Fibroblast of lung (primary cell): ENCODE measurements around the gene KIAA1328. TPM values are rescaled to one million over a fixed set of nuclear protein-coding genes. Genes with fewer than 3 reads are reported as not detected.

Experiments used
- DNase-seq, 2 donors: peaks; one replicate each; pipeline versions ENCODE4 v3.0.0 to v3.0.0-alpha.2; 2010; ENCODE audit warnings: low read depth in 2 of 2
- H2AFZ ChIP-seq: 2 replicates; pipeline ENCODE4 v1.5.1; 2012; ENCODE audit warnings: low read length, control low read depth, inconsistent platforms
- H3K27ac ChIP-seq: 2 replicates; pipeline ENCODE4 v1.5.1; 2011; ENCODE audit warnings: low read length, control low read depth; ENCODE audit not compliant: insufficient read depth
- H3K27me3 ChIP-seq: 2 replicates; pipeline ENCODE4 v1.5.1; 2011; ENCODE audit warnings: mild to moderate bottlenecking, low read length; ENCODE audit not compliant: control insufficient read depth, insufficient read depth
- H3K36me3 ChIP-seq: 2 replicates; pipeline ENCODE4 v1.5.1; 2011; ENCODE audit warnings: low read length; ENCODE audit not compliant: control insufficient read depth, insufficient read depth
- H3K4me1 ChIP-seq: 2 replicates; pipeline ENCODE4 v1.5.1; 2011; ENCODE audit warnings: low read length; ENCODE audit not compliant: control insufficient read depth, insufficient read depth; ENCODE audit errors: extremely low read depth
- H3K4me2 ChIP-seq: 2 replicates; pipeline ENCODE4 v1.5.1; 2011; ENCODE audit warnings: low read length, control low read depth; ENCODE audit not compliant: insufficient read depth; ENCODE audit errors: extremely low read depth
- H3K4me3 ChIP-seq, 4 experiments: fragments of 200-600 bp in 1 of 4; sonication (generic) in 1 of 4; replicated peaks in 1 of 4; 2 replicates each; pipeline ENCODE4 v1.5.1; 2011 to 2016; ENCODE audit warnings: low read length in 4 of 4, low read depth in 3 of 4, mild to moderate bottlenecking in 3 of 4, control low read depth in 2 of 4, inconsistent platforms in 1 of 4, mixed read lengths in 1 of 4; ENCODE audit not compliant: insufficient read depth in 1 of 4; ENCODE audit errors: control extremely low read depth in 1 of 4
- H3K79me2 ChIP-seq: 2 replicates; pipeline ENCODE4 v1.5.1; 2012; ENCODE audit warnings: mild to moderate bottlenecking, low read length, inconsistent platforms; ENCODE audit not compliant: control insufficient read depth, insufficient read depth
- H3K9ac ChIP-seq: 2 replicates; pipeline ENCODE4 v1.5.1; 2011; ENCODE audit warnings: mild to moderate bottlenecking, low read length, control low read depth; ENCODE audit not compliant: insufficient read depth
- H3K9me3 ChIP-seq: 2 replicates; pipeline ENCODE4 v1.5.1; 2012; ENCODE audit warnings: low read depth, low read length; ENCODE audit not compliant: control insufficient read depth, insufficient read depth
- H4K20me1 ChIP-seq: 2 replicates; pipeline ENCODE4 v1.5.1; 2011; ENCODE audit warnings: low read length; ENCODE audit not compliant: control insufficient read depth, insufficient read depth; ENCODE audit errors: extremely low read depth
- EZH2 ChIP-seq: IDR thresholded peaks from 2 replicates; pipeline ENCODE4 v1.5.1; 2012; ENCODE audit warnings: low read length, control low read depth, mild to moderate bottlenecking; ENCODE audit errors: missing control alignments
- polyA plus RNA-seq, 2 donors: library from polyadenylated mRNA; depleted of rRNA in 1 of 2; stranded (reverse) in 1 of 2; unstranded in 1 of 2; fragments of >200 nt; gene quantifications; 2 replicates each; pipeline ENCODE4 v1.2.1, GENCODE V29; 2011 to 2012; ENCODE audit warnings: missing spikeins in 1 of 2
- total RNA-seq: library from RNA; depleted of rRNA; stranded (reverse); fragments of >200 nt; gene quantifications from 2 replicates; pipeline ENCODE4 v1.2.1, GENCODE V29; 2014
- TF ChIP-seq, protein P1 (sequence below), 2 donors: IDR thresholded peaks in 1 of 2; conservative IDR thresholded peaks in 1 of 2; 1 replicate in 1 of 2; 2 replicates in 1 of 2; pipeline ENCODE4 v1.5.1; 2011 to 2012; ENCODE audit warnings: low read length in 2 of 2, control low read depth in 1 of 2, inconsistent platforms in 1 of 2, low read depth in 1 of 2, mild to moderate bottlenecking in 1 of 2

Gene KIAA1328
- total and polyA plus RNA-seq, 2 donors (not counting 1 experiment from before 2014, with no cell fraction given), result 4.3 to 4.5 TPM

DNA sequence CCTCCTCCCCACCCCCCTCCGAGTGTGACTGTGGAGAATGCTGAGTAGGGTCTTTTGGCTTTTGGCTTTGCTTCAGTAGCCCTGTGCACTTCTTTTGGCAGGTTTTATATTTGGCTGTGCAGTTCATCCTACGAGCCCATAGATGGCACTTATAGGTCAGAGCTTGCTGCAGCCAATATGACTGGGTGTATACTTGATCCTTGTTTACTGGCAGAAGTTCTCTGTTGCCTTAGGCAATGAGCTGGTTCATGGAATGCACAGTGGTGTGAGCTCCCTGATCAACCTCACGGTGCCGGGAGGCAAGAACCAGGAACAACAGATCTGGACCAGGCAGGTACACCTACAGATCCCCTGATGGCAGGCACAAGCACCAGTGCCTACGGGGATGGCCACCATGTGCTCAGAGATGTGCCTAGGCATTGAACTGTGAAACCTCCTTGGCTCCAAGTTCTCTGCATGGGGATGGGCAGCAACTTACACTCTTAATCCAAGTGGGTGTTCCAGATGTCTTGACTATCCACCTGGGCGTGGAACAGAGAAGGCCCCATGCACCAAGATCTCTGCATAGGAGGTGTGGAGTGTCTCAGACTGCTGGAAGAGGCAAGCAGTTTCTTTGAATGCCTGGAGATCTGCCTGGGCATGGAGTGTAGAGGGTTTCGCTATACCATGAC lies 190.4 kb downstream of the KIAA1328 start:
- H4K20me1 ChIP-seq, result no peaks in the 10 kb centered on the region
- no peak overlapping the region for H3K9ac ChIP-seq
- H2AFZ ChIP-seq, result no peak overlapping the region
- no peak overlapping the region for H3K4me3 ChIP-seq
- H3K4me2 ChIP-seq, result no peak overlapping the region
- H3K4me1 ChIP-seq, result no peaks in the 10 kb centered on the region
- TF ChIP-seq, protein P1, sequence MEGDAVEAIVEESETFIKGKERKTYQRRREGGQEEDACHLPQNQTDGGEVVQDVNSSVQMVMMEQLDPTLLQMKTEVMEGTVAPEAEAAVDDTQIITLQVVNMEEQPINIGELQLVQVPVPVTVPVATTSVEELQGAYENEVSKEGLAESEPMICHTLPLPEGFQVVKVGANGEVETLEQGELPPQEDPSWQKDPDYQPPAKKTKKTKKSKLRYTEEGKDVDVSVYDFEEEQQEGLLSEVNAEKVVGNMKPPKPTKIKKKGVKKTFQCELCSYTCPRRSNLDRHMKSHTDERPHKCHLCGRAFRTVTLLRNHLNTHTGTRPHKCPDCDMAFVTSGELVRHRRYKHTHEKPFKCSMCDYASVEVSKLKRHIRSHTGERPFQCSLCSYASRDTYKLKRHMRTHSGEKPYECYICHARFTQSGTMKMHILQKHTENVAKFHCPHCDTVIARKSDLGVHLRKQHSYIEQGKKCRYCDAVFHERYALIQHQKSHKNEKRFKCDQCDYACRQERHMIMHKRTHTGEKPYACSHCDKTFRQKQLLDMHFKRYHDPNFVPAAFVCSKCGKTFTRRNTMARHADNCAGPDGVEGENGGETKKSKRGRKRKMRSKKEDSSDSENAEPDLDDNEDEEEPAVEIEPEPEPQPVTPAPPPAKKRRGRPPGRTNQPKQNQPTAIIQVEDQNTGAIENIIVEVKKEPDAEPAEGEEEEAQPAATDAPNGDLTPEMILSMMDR (conservative IDR thresholded peaks at IDR 0.05 in 1 of 2, IDR thresholded peaks at IDR 0.05 in 1 of 2; ENCODE audit: low read depth in 1 of 2, low read length in 2 of 2), result peak; percentile 12 to 31
- no peak for TF ChIP-seq EZH2
- H3K9me3 ChIP-seq, result no peaks in the 10 kb centered on the region
- no peaks in the 10 kb centered on the region for H3K36me3 ChIP-seq
- peak; percentile 15 for DNase-seq
- H3K27me3 ChIP-seq, result no peaks in the 10 kb centered on the region
- no peaks in the 10 kb centered on the region for H3K79me2 ChIP-seq
- no peak overlapping the region for H3K27ac ChIP-seq

- Histone ChIP-seq H3K9me3 (no peaks in the 10 kb centered on the region), H4K20me1 (no peaks in the 10 kb centered on the region), H2AFZ (no peak overlapping the region), H3K79me2 (no peaks in the 10 kb centered on the region), H3K4me1 (no peaks in the 10 kb centered on the region), H3K27me3 (no peaks in the 10 kb centered on the region), H3K4me2 (no peak overlapping the region), H3K9ac (no peak overlapping the region), H3K4me3 (no peak overlapping the region), H3K36me3 (no peaks in the 10 kb centered on the region), H3K27ac (no peak overlapping the region)
- DNase-seq, result no peak
- TF ChIP-seq EZH2, result no peak
- TF ChIP-seq, protein P1 (conservative IDR thresholded peaks at IDR 0.05 in 1 of 2, IDR thresholded peaks at IDR 0.05 in 1 of 2; ENCODE audit: low read depth in 1 of 2, low read length in 2 of 2), result no peak
Observed at GRCh38 chr18:37033419-37033818, 204.5 kb downstream of the KIAA1328 start.

DNA sequence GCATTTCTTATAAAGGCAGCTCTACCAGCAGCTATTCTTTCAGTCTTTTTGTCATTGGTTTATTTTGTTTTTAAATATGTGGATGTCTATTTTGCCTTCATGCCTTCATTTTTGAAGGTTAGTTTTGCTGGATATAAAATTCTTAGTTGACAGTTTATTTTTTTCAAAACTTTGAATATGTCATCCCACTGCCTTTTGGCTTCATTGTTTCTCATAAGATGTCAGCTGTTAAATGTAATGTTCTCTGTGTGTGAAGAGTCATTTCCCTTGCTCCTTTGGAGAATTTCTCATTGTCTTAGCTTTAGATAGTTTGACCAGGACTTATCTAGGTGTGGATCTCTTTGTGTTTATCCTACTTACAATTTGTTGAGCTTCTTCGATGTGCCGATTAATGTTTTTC lies 213.5 kb downstream of the KIAA1328 start:
- Histone ChIP-seq H3K9ac (no peak overlapping the region), H3K36me3 (no peaks in the 10 kb centered on the region), H3K4me2 (no peak overlapping the region), H4K20me1 (no peaks in the 10 kb centered on the region), H2AFZ (no peak overlapping the region), H3K9me3 (no peaks in the 10 kb centered on the region), H3K79me2 (no peaks in the 10 kb centered on the region), H3K4me3 (no peak overlapping the region), H3K4me1 (no peaks in the 10 kb centered on the region), H3K27ac (no peak overlapping the region), H3K27me3 (no peaks in the 10 kb centered on the region)
- DNase-seq, result no peak
- TF ChIP-seq, protein P1 (conservative IDR thresholded peaks at IDR 0.05 in 1 of 2, IDR thresholded peaks at IDR 0.05 in 1 of 2; ENCODE audit: low read depth in 1 of 2, low read length in 2 of 2), result no peak
- TF ChIP-seq EZH2, result no peak
